Fibroblast of lung (primary cell): ENCODE data around the gene DOK1. TPM values are rescaled to one million over a fixed set of nuclear protein-coding genes. Genes with fewer than 3 reads are reported as not detected.

Experiments
- DNase-seq, 2 donors: peaks; one replicate each; pipeline versions ENCODE4 v3.0.0 to v3.0.0-alpha.2; 2010; ENCODE audit warnings: low read depth in 2 of 2
- H2AFZ ChIP-seq: 2 replicates; pipeline ENCODE4 v1.5.1; 2012; ENCODE audit warnings: low read length, control low read depth, inconsistent platforms
- H3K27ac ChIP-seq: 2 replicates; pipeline ENCODE4 v1.5.1; 2011; ENCODE audit warnings: low read length, control low read depth; ENCODE audit not compliant: insufficient read depth
- H3K27me3 ChIP-seq: 2 replicates; pipeline ENCODE4 v1.5.1; 2011; ENCODE audit warnings: mild to moderate bottlenecking, low read length; ENCODE audit not compliant: control insufficient read depth, insufficient read depth
- H3K36me3 ChIP-seq: 2 replicates; pipeline ENCODE4 v1.5.1; 2011; ENCODE audit warnings: low read length; ENCODE audit not compliant: control insufficient read depth, insufficient read depth
- H3K4me1 ChIP-seq: 2 replicates; pipeline ENCODE4 v1.5.1; 2011; ENCODE audit warnings: low read length; ENCODE audit not compliant: control insufficient read depth, insufficient read depth; ENCODE audit errors: extremely low read depth
- H3K4me2 ChIP-seq: 2 replicates; pipeline ENCODE4 v1.5.1; 2011; ENCODE audit warnings: low read length, control low read depth; ENCODE audit not compliant: insufficient read depth; ENCODE audit errors: extremely low read depth
- H3K4me3 ChIP-seq, 4 experiments: fragments of 200-600 bp in 1 of 4; sonication (generic) in 1 of 4; replicated peaks in 1 of 4; 2 replicates each; pipeline ENCODE4 v1.5.1; 2011 to 2016; ENCODE audit warnings: low read length in 4 of 4, low read depth in 3 of 4, mild to moderate bottlenecking in 3 of 4, control low read depth in 2 of 4, inconsistent platforms in 1 of 4, mixed read lengths in 1 of 4; ENCODE audit not compliant: insufficient read depth in 1 of 4; ENCODE audit errors: control extremely low read depth in 1 of 4
- H3K79me2 ChIP-seq: 2 replicates; pipeline ENCODE4 v1.5.1; 2012; ENCODE audit warnings: mild to moderate bottlenecking, low read length, inconsistent platforms; ENCODE audit not compliant: control insufficient read depth, insufficient read depth
- H3K9ac ChIP-seq: 2 replicates; pipeline ENCODE4 v1.5.1; 2011; ENCODE audit warnings: mild to moderate bottlenecking, low read length, control low read depth; ENCODE audit not compliant: insufficient read depth
- H3K9me3 ChIP-seq: 2 replicates; pipeline ENCODE4 v1.5.1; 2012; ENCODE audit warnings: low read depth, low read length; ENCODE audit not compliant: control insufficient read depth, insufficient read depth
- H4K20me1 ChIP-seq: 2 replicates; pipeline ENCODE4 v1.5.1; 2011; ENCODE audit warnings: low read length; ENCODE audit not compliant: control insufficient read depth, insufficient read depth; ENCODE audit errors: extremely low read depth
- EZH2 ChIP-seq: IDR thresholded peaks from 2 replicates; pipeline ENCODE4 v1.5.1; 2012; ENCODE audit warnings: low read length, control low read depth, mild to moderate bottlenecking; ENCODE audit errors: missing control alignments
- polyA plus RNA-seq, 2 donors: library from polyadenylated mRNA; depleted of rRNA in 1 of 2; stranded (reverse) in 1 of 2; unstranded in 1 of 2; fragments of >200 nt; gene quantifications; 2 replicates each; pipeline ENCODE4 v1.2.1, GENCODE V29; 2011 to 2012; ENCODE audit warnings: missing spikeins in 1 of 2
- total RNA-seq: library from RNA; depleted of rRNA; stranded (reverse); fragments of >200 nt; gene quantifications from 2 replicates; pipeline ENCODE4 v1.2.1, GENCODE V29; 2014
- TF ChIP-seq, protein P1 (sequence below), 2 donors: IDR thresholded peaks in 1 of 2; conservative IDR thresholded peaks in 1 of 2; 1 replicate in 1 of 2; 2 replicates in 1 of 2; pipeline ENCODE4 v1.5.1; 2011 to 2012; ENCODE audit warnings: low read length in 2 of 2, control low read depth in 1 of 2, inconsistent platforms in 1 of 2, low read depth in 1 of 2, mild to moderate bottlenecking in 1 of 2

Gene DOK1
- total and polyA plus RNA-seq, 2 donors (not counting 1 experiment from before 2014, with no cell fraction given): 11.4 to 31.7 TPM

DNA sequence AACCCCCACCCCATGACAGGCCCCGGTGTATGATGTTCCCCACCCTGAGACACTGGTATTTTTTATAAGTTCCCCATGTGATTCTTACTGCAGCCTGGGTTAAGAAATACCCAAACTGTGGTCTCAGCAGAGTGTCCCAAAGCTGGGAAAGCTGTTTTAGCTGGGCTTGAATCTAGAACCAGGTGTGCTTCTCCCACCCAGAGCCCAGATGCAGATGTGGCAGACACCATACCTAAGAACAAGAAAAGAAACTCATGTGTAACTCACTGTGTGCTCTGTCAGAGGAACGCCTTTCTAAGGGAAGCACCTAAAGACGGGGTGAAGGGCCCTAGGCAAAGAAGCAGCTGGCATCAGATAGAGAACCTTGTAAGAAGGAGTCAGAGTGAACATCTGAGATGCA lies 23.9 kb downstream of the DOK1 start:
- Histone ChIP-seq H3K4me1 (peaks cover 12% of the 10 kb centered on the region), H3K4me2 (no peak overlapping the region), H2AFZ (no peak overlapping the region), H3K79me2 (no peaks in the 10 kb centered on the region), H3K4me3 (no peak overlapping the region), H4K20me1 (no peaks in the 10 kb centered on the region), H3K27ac (no peak overlapping the region), H3K9ac (no peak overlapping the region), H3K36me3 (no peaks in the 10 kb centered on the region), H3K9me3 (no peaks in the 10 kb centered on the region), H3K27me3 (no peaks in the 10 kb centered on the region)
- DNase-seq: no peak
- TF ChIP-seq, protein P1, sequence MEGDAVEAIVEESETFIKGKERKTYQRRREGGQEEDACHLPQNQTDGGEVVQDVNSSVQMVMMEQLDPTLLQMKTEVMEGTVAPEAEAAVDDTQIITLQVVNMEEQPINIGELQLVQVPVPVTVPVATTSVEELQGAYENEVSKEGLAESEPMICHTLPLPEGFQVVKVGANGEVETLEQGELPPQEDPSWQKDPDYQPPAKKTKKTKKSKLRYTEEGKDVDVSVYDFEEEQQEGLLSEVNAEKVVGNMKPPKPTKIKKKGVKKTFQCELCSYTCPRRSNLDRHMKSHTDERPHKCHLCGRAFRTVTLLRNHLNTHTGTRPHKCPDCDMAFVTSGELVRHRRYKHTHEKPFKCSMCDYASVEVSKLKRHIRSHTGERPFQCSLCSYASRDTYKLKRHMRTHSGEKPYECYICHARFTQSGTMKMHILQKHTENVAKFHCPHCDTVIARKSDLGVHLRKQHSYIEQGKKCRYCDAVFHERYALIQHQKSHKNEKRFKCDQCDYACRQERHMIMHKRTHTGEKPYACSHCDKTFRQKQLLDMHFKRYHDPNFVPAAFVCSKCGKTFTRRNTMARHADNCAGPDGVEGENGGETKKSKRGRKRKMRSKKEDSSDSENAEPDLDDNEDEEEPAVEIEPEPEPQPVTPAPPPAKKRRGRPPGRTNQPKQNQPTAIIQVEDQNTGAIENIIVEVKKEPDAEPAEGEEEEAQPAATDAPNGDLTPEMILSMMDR (conservative IDR thresholded peaks at IDR 0.05 in 1 of 2, IDR thresholded peaks at IDR 0.05 in 1 of 2; ENCODE audit: low read depth in 1 of 2, low read length in 2 of 2): no peak
- no peak for TF ChIP-seq EZH2

DNA sequence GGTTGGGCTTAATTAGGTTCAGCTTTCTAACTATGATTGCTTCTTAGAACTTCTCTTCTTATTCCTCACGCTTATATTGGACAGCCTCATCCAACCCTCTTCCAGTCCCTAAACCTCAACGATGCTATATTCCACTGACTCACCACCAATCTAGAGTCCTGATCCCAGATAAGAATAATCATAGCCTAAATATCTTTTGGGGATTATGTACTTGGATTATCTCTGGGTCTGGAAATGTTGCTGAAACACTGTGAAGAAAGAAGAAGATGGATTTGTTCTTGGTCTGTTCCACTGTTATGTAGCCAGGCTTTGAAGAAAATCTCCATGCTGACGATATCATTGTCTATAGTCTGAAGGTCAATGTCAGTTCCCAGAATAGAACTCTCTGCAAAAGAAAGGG lies 26.9 kb downstream of the DOK1 start:
- H3K27me3 ChIP-seq: no peaks in the 10 kb centered on the region
- no peaks in the 10 kb centered on the region for H4K20me1 ChIP-seq
- H3K4me2 ChIP-seq: no peak overlapping the region
- H3K79me2 ChIP-seq: no peaks in the 10 kb centered on the region
- no peak for TF ChIP-seq EZH2
- TF ChIP-seq, protein P1 (conservative IDR thresholded peaks at IDR 0.05 in 1 of 2, IDR thresholded peaks at IDR 0.05 in 1 of 2; ENCODE audit: low read depth in 1 of 2, low read length in 2 of 2): no peak
- DNase-seq: no peak
- no peak overlapping the region for H3K9ac ChIP-seq
- no peak overlapping the region for H2AFZ ChIP-seq
- H3K4me3 ChIP-seq: no peak overlapping the region
- no peak overlapping the region for H3K27ac ChIP-seq
- no peaks in the 10 kb centered on the region for H3K9me3 ChIP-seq
- H3K4me1 ChIP-seq: peaks cover 9% of the 10 kb centered on the region
- H3K36me3 ChIP-seq: no peaks in the 10 kb centered on the region

DNA sequence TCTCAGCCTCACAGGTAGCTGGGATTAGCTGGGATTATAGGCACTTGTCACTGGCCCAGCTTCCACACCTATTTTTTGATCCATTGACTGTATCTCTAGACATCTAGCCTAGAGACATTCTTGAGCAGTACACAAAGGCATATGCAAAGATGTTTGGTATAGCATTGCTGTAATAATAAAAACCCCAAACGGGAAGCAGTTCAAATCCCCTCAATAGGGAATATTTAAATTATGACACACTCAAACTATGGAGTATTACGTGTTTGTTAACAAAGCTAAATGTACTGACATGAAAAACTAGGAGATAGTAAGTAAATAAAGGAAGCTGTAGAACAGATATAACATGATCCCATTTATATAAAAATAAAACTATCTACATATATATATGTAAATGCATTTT lies 27.7 kb downstream of the DOK1 start:
- Histone ChIP-seq H3K9ac (no peak overlapping the region), H4K20me1 (no peaks in the 10 kb centered on the region), H3K36me3 (no peaks in the 10 kb centered on the region), H3K4me1 (peaks cover 6% of the 10 kb centered on the region), H3K4me2 (no peak overlapping the region), H3K9me3 (no peaks in the 10 kb centered on the region), H2AFZ (no peak overlapping the region), H3K79me2 (no peaks in the 10 kb centered on the region), H3K27ac (no peak overlapping the region), H3K27me3 (no peaks in the 10 kb centered on the region), H3K4me3 (no peak overlapping the region)
- TF ChIP-seq EZH2: no peak
- TF ChIP-seq, protein P1 (conservative IDR thresholded peaks at IDR 0.05 in 1 of 2, IDR thresholded peaks at IDR 0.05 in 1 of 2; ENCODE audit: low read depth in 1 of 2, low read length in 2 of 2): no peak
- DNase-seq: no peak
